ENCODE results near the gene TNFRSF19.
"Not testable (repeated sequence)": the region's sequence is repeated elsewhere in the genome, so short reads cannot be mapped to it uniquely, and the experiment has no call there.

TNFRSF19 gene

DNA sequence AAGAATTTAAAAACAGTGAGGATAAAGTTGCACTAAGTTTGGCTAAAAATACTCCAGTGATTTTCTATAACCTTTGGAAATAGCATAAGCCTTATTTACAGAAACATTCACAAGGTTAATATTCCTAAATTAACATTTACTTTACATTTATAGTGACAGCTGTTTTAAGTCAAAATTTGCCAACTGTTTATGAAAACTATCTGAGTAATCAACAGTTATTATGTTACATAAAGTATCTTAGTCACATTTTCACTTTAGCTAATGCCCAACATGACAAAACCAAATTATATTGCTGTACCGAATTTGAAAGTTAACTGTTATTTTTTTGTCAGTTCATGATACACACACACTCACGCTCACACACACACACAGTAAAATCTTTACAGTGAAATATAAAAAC is 1.2 kb downstream of the TNFRSF19 start:
- DNase-seq: no peak

DNA sequence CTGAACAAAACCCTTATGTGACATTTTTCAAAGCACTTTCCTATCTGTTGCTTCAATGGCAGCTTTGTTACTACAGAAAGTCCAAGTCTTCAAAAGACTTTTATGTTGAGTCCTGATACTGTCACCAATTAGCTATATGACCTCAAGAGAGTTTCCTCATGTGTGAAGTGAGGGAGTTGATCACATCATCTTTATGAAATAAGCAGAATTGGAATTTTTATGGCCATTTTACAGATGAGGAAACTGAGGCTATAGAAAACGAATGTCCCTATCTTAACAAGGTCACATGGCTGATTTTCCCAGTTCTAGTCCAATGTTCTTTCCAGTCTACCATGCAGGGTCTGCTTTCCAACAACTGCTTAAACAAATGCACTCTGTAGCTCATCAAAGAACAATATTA is 2.6 kb downstream of the TNFRSF19 start:
- no peak for DNase-seq

DNA sequence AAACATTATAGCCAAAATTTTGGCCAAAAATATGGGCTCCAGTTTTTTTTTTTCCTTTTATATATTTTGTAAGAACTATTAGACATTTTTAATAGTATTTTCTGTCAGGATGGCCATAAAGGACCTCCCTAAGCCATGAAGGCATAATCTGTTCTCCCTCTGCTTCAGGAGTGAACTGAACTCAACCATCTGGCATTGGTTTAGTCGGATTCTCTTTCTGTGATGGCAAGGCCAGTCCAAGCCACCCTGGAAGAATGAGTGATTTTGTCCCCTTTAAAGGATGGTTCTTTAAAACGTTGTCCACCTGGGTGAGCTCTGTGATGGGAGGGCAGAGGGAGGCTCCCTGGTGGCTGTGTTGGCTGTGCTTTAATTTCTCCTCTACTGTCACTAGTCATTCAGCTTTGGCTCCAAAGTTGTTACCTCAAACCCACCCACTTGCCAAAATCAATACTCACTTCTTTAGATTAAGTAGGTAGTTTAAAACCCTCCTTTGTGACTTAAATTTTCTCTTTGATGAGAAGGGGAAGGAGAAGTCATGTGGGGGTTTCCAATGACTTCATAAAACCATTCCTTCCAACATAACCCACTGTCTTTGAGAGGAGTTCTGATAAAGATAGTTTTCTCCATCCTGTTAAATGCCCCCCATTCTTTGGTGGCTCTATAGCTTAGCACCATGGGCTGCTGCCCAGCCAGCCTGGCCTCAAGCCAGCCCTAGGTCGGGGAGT is 4.4 kb downstream of the TNFRSF19 start:
- DNase-seq: no peak

DNA sequence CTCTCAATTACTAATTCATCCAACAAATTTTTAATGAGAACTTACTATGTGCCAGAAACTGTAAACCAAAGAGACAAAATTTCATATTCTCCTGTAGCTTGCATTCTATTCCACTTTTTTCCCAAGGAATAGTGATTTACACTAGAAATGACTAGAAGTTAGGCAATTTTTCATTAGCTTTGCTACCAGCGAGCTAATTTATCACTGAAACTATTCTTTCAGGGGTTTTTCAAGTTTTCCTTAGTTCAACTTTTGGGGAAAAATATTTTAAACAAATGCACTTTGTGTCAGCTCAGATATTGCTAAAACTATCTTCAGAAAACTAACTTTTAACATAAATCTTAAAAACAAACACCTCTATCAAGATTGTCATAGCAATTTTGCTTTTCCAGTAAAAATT is 5.4 kb downstream of the TNFRSF19 start:
- no peak for DNase-seq

DNA sequence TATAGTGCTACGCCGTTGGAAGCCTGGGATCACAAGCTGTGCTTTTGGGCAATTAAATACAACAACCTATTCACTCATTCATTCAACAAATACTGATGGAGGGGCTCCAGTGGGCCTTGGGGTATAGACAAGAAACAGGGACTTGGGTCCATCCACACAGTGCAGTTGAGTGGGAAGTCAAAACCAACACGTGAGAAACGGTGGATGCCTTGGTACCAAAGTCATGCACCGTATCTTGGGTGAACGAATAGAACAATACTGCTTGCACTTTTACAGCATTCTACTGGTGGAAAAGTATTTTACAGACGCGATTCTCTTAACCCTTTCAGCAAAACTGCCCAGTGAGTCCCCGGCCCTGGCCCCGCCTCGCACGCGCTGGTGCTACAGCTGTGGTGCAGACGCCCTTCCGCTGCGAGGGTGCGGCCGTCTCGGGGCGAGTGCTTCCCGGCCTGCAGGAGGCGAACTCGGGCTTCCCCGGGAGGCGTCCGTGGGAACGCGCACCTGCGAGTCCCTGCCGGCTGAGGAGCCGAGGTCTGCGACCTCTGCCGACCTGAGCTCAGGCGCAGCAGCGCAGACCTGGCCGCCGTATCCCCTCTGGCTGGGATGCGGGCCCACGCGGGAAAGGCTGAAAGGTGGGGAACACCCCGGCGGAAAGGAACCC is 8.3 kb downstream of the TNFRSF19 start:
- peak; percentile 2 for DNase-seq

DNA sequence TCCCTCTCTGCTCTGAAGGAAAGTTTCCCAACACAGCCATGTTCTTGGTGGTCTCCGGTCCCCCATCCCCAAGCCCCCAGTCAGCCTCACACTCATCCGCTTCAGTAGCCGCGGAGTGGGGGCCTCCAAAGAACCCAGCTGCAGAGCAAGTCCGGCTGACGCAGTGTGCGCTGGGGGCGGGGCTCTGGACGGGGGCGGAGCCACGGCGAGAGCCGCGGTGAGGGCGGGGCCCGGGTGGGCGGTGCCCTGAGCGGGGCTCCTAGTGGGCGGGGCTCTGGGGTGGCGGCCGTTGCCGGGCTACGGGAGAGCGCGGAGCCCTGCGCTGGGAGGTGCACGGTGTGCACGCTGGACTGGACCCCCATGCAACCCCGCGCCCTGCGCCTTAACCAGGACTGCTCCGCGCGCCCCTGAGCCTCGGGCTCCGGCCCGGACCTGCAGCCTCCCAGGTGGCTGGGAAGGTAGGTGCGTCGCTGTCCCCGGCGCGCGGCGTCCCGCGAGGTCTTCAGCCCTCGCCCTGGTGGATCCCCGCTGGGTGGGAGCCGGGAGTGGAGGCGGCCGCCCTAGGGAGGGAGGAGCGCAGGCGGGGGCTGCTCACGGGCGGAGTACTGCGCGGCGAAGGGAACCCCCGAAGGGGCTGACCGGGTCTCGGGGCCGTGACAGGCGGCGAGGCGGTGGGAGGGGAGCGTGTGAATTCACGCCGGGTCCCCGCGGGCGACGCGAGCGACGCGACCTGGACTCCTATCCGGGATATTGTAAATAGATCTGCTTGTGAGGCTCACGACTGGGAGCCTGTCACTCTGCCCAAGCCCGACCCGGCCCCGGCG is 9.1 kb downstream of the TNFRSF19 start:
- peak; percentile 54 for DNase-seq

DNA sequence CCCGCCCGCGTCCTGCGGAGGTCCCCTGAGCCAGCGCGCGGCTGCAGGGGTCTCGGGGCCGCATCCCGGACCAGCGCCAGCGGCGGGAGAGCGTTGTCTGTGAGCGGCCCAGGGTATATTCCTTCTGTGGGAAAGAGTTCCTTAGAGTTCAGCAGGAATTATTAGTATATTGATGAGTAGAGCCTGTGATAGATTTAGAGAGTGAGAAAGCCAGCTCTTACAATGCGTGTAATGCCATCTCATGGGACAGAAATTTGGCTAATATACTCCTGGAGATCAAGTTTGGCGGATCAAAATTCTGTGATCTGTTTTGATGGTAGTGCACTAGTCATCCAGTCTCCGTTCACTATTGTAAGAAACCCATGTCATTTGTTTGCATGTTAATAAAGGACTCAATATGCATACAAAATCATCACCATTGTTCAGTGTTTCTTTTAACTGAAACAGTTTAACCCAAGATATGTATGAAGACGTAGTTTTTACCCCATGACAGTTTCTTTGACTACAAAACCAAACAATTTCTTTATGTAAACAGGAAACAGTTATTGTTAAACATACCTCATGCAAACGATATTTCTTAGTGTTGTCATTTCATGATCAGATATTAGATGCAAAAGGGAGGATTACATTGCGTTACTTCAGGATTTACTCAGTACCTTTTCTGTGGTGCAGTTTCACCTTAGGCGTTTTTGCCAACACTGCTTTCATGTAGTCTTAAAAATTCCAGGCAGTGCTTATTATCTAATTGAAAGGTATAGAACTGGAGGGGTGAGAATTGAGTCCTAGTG is 9.9 kb downstream of the TNFRSF19 start:
- DNase-seq: no peak

DNA sequence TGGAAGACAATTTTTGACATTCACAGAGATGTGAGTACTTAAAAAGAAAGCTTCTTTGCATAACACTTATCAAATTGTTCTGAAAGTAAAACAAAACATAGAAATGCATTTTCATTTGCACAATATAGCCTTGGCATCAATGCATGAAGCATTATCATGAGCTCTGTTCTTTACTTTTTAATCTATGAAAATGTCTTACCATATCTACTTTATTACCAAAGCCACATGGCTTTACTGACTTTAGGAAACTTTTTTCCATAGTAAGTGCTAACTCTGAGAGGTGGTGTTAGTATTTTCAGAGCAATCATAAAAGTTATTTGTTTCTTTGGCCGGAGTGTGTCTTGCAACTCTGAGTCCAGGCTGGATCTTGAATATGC is 10.5 kb downstream of the TNFRSF19 start:
- no peak for DNase-seq

DNA sequence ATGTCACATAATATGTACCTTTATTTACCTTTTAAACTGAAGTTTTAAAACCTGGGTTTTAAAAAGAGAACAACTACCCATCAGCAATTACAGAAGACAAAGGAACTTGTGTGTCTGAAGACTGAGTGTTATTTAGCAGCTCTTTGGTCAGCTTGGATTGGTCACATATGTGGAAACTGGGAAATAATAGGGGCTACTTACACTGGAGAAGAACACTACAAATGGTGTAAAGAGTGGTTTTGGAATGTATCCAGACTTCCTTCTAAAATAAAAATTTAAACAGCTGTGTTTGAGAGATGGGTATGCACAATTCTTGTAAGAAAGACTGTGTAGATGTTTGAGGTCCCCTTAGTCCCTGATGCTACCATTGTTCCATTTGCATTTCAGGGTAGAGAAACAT is 13.3 kb downstream of the TNFRSF19 start:
- DNase-seq: no peak

DNA sequence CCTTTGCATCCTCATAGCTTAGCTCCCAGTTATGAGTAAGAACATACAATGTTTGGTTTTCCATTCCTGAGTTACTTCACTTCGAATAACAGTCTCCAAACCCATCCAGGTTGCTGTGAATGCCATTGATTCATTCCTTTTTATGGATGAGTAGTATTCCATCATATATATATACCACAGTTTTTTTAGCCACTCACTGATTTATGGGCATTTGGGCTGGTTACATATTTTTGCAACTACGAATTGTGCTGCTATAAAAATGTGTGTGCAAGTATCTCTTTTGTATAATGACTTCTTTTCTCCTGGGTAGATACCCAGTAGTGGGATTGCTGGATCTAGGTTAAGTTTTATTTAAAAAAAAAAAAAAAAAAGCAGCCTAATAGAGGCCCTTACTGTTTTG is 14.1 kb downstream of the TNFRSF19 start:
- no peak for DNase-seq

DNA sequence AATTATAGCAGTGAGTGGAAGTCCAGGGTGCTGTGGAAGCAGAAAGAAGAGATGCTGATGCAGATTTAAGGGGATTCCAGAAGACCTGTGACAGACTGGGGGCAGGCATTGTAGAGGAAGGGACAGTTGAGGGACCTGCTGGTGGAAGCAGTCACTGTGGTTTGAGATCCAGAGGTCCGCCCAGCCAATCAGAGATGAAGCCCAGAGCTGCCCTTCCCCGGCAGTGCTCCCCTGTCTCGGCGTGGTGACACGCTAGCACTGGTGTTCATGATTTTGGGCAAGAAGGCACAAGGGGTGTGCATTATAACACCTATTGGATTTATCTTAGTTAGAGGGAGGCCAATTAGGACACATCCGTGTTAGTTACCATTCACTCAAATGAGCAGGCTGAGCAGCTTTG is 16.1 kb downstream of the TNFRSF19 start:
- DNase-seq: no peak

DNA sequence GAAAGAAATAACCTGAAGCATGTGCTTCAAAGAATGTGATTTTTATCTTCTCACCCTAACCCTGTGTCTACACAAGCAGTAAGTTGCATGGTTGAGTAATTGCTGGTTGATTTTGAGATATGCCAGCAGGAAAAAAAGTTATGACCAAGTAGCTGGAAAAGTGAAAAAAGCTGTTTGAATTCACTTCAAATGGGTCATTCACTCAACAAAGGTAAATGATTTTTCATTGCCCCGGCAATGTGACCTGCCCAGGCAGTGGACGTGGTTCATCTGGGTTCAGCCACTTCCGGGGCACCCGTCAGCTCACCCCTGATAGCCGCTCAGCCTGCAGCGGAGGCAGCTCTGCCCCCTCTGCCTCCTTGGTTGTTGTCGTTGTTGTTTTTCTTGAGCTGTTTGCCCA is 18.5 kb downstream of the TNFRSF19 start:
- no peak for DNase-seq

DNA sequence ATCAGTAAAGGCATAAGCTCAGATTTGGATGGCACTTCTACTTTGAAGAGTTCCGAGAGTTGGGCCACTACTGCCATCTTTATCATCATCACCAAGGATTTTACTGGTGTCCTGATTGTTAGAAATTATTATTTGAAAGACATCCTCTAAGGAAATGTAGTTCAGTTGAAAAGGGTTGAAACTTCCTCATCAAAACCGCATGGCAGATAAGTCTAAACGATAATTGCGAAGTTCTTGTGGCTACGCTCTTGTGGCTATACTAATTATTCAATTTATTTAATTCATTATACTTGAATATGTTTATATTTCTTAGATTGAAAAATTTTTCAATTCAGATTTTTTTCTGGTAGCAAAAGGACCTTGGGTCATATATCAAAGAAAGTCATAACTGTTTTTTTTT is 22.4 kb downstream of the TNFRSF19 start:
- DNase-seq: no peak

DNA sequence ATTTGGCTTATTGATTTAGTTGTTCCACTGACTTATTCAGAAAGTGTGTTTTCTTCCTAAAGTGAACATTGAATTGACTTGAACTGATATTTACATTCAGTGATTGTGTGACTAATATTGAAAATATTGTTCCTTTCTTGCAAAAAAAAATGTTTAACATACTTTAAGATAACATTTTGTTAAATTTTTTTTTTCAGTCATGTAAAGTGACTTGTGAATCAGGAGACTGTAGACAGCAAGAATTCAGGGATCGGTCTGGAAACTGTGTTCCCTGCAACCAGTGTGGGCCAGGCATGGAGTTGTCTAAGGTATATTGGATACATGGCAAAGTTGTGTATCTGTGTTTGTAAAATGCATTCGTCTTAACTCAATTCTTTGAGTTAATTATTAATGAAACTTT is 22.9 kb downstream of the TNFRSF19 start:
- DNase-seq: no peak

DNA sequence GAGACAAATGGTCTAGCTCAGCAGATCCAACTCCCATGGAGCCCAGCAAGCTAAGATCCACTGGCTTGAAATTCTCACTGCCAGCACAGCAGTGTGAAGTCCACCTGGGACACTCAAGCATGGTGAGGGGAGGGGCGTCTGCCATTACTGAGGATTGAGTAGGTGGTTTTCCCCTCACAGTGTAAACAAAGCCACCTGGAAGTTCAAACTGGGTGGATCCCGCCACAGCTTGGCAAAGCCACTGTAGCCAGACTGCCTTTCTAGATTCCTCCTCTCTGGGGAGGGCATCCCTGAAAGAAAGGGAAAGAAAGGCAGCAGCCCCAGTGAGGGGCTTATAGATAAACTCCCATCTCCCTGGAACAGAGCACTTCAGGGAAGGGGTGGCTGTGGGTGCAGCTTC is 24.1 kb downstream of the TNFRSF19 start:
- DNase-seq: not testable (repeated sequence)

DNA sequence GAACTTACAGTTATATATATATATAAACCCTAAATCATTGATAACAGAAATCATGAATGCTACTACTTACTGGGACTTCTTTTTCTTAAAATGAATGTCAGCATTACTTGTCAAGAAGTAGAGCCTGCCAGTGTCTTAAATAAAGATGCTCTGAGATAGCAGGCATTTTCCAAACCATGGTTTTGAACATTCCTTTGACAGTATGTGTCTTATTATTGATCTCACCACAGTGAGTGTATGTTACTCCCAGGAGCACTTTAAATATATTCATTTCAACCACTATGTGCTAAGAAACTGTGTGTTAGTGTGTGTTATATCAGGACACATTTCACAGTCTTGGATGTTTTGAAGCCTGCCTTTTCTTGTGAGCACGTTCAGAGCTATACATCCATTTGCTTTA is 28.2 kb downstream of the TNFRSF19 start:
- no peak for DNase-seq

DNA sequence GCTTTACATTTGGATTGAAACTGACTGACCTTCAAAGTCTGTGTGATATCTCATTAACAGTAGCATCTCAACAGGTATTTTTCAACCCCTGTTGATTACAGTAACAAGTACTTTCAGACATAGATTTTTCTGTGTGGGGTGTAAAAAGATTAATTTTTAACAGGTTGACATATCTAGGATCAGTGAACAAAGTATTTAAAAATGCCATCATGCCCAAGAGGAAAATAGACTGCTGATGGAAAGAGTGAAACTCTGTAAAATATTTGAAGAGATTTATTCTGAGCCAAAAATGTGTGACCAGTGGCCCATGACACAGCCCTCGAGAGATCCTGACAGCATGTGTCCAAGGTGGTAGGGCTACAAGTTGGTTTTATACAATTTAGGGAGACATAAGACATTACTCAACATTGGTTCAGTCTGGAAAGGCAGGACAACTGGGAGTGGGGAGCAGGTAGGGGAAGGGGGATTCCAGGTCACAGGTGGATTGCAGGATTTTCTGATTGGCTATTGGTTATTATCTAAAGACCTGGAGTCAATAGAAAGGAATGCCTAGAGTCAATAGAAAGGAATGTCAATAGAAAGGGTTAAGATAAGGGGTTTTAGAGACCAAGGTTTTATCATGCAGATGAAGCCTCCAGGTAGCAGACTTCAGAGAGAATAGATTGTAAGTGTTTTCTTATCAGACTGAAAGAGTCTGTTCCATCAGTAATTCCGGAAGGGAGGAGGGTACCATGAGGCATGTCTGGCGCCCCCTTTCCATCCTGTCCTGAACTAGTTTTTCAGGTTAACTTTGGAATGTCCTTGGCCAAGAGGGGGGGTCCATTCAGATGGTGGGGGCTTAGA is 29.1 kb downstream of the TNFRSF19 start:
- no peak for DNase-seq

DNA sequence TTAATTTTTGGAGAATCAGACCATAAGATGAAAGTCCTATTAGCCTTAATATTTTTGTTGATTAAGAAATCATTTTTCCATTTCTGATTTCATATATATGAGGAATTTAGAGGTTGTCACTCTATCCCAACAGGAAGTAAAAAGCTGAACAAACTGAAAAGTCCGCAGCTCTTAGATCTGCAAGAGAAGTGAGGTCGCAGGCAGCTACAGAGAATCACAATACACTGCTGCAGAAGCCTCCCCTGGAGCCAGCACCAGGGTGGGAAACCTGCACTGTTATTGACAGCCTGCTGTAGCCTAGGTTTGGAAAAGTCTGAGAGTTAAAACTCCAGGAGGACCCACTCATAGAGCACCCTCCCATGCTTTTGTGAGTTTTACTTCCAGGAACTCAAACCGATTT is 29.9 kb downstream of the TNFRSF19 start:
- DNase-seq: no peak

DNA sequence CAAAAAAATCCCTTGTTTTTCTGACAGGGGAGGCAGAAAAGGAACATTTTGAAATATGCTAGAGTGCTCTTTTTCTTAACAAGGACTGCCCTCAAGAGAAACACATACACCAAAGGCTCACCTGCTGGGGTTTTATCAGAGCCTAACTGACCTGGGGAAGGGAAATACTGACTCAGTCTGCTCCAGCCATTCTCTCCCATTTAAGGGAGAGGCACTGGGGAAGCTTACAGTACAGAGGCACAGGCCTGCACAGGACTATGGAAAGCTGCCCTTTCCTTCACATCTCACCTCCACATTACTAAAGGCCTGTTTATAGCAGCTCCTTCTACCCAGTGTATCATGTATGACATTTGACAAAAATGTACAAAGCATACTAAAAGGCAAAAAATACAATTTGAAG is 30.3 kb downstream of the TNFRSF19 start:
- DNase-seq: no peak

DNA sequence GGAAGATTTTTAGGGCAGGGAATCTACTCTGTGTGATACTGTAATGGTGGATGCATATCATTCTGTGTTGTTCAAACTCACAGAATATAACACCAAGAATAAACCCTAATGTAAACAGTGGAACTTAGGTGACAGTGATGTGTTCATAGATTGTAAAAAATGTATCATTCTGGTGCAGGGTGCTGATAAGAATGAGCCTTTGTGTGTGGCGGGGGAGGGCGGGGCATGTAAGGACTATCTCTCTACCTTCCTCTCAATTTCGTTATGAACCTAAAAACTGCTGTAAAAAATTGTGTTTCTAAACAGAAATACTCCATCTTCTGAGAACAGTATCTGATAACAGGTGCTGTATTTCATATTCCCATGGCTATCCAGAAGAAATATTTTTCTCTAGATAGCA is 35.6 kb downstream of the TNFRSF19 start:
- DNase-seq: no peak

DNA sequence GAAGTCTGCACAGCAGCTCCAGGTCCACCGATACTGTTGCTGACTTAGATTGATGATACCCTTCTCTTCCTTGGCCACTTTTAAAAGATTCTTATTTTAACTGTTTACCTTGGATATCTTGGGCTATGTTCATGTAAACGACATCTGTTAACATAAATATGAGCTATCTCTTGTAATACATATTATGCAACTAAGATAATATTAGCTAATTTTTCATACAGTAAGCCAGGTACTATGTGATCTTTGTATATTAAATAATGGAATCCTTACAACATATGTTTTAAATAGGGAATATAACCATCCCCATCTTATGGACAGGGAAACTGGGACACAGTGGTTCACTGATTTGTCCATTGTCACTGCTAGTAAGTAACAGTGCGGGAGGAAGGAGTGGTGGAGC is 37.9 kb downstream of the TNFRSF19 start:
- no peak for DNase-seq

DNA sequence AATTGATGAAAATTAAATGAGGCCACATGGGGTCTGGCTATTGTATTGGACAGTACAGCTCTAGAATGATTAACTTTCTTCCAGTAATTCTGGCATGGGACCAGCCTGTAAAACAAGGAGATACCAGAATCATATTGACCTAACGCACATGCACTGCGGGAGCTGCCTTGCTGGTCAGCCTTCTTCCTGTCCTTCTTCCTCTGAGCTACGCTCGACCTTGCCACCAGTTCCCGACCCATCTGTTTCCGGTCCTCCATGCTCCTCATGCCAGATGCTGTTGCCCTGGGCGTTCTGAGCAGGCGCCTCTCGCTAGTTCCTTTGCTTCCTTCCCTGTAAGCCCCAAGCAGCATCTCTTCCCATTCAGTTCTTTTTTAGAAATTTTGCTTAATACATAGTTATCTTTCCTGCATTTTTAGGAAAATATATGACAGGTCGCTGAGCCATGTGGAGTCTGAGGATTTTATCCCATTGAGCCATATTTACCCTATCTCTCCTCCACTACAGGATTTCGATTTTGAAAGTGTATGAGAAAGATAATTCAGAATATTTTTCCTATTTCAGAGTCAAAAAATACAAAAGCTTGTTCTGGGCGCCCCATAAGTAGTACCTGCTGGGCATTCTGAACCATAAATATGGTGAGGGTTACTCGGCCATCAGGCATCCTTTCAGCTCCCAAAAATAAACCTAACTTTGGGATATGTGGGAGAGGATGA is 38.6 kb downstream of the TNFRSF19 start:
- DNase-seq: no peak
